GM13976 (cell line): ENCODE data around the gene MSANTD4.
"Not testable (repeated sequence)": the region's sequence is repeated elsewhere in the genome, so short reads cannot be mapped to it uniquely, and the experiment has no call there.

Source experiments
- DNase-seq: peaks from one replicate; pipeline ENCODE4 v3.0.0; 2012; ENCODE audit warnings: low spot score
- in situ Hi-C: fragments of 300-500 bp; cut with MboI; formaldehyde crosslinking; loops from one replicate; pipeline ENCODE4 v1.12.0; 2022; ENCODE audit warnings: low sequenced_read_pairs, mixed read lengths, inconsistent platforms; ENCODE audit not compliant: unreplicated experiment
- TF ChIP-seq, protein P1 (sequence below): IDR thresholded peaks from 2 replicates; pipeline ENCODE4 v1.5.1; 2012; ENCODE audit warnings: borderline replicate concordance, mild to moderate bottlenecking; ENCODE audit not compliant: insufficient read depth; ENCODE audit errors: extremely low read depth, missing control alignments, control extremely low read depth

The MSANTD4 gene

DNA sequence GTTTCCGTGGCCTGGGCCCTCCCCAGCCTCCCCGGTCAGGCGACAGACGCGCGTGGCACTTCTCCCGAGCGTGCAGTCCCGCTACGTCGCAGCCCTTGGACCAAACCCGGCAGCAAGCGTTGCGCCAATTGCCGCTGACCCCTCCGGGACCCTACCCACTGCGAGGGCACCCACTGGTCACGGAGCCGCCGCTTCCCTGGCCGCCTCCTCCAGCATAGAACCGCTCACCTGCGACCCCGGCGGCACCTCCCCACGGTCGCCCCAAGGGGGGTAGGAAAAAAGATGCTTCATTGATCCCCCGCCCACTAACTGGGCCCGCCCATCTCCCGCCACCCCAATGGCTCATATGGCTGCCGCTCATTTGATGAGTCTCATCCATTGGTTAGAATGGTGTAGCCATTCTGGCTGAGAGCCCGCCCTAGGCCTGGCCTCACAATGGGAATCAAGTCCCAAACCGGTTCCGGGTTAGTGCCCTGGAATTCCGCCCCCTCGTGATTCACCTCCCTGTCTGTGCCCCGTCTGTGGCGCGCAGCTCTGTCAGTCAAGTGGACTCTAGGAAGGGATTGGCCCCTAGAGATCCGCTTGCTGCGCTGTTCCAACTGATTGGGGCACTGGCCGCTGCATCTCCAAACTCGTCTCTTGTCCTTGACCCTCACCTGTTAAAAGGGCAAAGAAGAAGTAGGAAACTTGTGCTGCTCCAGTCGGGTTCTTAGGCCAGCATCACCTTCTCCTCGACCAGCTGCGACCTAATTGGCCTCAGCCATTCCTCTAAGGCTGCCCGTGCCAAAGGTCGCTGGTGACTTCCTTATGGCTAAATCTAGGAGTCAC, at the start of gene MSANTD4:
MSANTD4 (minus strand) TSS at position 274 of the 828 bp plus-strand sequence. CDS start 11,323 bp downstream, outside the sequence.
- in situ Hi-C loops = no loop called here
- TF ChIP-seq, protein P1, sequence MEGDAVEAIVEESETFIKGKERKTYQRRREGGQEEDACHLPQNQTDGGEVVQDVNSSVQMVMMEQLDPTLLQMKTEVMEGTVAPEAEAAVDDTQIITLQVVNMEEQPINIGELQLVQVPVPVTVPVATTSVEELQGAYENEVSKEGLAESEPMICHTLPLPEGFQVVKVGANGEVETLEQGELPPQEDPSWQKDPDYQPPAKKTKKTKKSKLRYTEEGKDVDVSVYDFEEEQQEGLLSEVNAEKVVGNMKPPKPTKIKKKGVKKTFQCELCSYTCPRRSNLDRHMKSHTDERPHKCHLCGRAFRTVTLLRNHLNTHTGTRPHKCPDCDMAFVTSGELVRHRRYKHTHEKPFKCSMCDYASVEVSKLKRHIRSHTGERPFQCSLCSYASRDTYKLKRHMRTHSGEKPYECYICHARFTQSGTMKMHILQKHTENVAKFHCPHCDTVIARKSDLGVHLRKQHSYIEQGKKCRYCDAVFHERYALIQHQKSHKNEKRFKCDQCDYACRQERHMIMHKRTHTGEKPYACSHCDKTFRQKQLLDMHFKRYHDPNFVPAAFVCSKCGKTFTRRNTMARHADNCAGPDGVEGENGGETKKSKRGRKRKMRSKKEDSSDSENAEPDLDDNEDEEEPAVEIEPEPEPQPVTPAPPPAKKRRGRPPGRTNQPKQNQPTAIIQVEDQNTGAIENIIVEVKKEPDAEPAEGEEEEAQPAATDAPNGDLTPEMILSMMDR = no peak
- DNase-seq = peak; percentile 93

DNA sequence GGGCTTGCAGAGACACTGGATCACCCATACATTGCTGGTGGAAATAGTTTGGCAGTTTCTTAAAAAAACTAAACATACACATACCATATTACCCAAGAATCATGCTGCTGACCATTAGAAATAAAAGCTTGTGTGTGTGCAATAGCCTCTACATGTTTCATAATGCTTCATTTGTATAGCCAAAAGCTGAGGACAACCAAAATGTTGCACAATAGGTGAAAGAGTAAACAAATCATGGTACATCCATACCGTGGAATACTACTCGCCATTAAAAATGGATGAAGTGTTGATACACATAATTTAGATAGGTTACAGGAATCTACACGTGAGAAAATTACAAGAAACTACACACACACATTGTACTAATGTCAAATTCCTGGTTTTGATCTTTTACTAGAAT, 48.6 kb upstream of the MSANTD4 start:
- TF ChIP-seq, protein P1 = no peak
- in situ Hi-C loops = no loop called here
- no peak for DNase-seq

DNA sequence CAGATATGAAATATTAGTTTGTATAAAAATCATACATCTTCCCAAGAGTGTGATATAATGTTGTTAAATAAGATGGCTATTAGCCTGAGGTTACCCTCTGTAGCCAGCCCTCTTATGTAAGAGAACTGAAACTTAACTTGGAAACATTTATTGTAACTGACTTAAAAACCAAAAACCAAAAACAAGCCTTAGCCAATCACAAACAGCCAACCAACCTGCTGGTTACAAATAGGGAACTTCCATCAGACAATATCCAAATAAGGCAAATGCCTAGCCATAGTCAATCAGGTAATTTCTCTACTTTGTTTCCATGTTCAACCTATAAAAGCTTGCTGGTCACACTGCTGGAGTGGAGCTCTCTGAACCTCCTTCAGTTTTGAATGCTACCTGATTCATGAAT, 41.0 kb upstream of the MSANTD4 start:
- DNase-seq = peak; percentile 16
- in situ Hi-C loops = no loop called here
- TF ChIP-seq, protein P1 = no peak

DNA sequence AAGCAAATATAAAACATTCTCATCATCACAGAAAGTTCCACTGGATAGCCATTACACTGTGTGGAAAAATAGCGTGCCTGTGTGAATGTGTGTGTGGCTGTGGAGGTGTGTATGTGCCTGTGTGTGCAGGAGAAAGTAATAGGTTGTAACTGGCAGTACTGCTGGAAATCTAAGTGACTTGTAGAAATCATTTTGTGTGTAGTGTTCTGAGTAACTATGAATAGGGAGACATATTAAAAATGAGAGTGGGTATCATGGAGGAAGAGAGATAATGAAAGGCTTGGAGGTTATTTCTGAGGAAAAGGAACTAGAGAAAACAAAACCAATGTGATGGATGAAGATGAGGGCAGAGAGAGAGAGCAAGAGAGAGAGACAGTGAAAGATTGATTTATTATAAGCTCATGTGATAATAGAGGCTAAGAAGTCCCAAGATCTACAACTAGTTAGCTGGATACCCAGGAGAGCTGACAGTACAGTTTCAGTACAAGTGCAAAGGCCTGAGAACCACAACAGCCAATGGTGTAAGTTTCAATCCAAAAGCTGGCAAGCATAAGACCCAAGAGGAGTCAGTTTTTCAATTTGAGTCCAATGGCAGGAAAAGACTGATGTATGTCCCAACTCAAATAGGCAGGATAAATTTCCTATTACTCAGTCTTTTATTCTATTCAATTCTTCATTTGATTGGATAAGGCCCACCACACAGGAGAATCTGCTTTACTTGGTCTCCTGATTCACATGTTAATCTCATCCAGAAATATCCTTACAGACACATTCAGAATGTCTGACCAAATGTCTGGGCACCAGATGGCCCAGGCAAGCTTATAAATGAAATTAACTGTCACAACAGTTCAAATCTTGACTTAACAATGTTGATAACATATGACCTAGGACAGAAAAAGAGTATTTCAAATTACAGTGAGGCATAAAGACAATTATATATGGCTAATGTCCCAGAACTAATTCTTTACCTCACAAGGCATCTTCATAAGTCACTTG, 40.2 kb upstream of the MSANTD4 start:
- no peak for DNase-seq
- in situ Hi-C loops = no loop called here
- TF ChIP-seq, protein P1 = no peak

DNA sequence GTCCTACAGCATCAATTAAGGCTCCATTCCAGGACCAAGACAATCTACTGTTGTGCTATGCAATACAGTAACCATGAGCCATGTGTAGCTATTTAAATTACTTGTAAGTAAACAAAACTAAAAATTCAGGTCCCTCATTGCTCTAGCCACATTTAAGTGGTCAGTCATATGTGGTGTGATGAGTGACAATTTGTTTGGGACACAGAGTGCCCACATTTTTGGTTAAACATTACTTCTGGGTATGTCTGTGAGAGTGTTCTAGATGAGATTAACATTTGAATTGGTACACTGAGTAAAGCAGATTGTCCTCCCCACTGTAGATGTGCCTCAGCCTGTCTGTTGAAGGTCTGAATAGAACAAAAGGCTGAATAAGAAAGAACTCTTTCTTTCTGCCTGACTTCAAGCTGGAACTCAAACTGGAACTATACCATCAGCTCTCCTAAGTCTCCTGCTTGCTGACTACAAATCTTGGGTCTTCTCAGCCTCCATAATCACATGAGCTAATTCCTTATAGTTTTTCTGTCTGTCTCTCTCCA, 39.3 kb upstream of the MSANTD4 start:
- TF ChIP-seq, protein P1 = no peak
- in situ Hi-C loops = no loop called here
- DNase-seq = no peak

DNA sequence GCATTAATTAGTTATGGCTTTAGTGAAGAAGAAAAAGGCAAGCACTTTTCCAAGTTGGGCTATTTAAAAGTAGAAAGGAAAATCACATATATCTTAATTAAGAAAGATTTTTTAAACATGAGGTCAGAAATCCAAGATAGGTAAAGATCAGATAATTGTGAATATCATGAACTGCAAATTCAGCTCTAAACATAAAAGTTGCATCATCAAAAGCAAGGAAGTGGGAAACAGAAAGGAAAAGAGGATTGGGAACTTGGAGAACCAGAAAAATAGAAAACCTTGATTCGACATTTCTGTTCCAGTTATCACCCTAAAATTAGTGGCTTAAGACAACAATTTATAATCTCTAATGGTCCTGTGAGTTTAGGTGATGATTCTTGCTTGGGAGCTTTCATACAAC, 37.6 kb upstream of the MSANTD4 start:
- in situ Hi-C loops = no loop called here
- TF ChIP-seq, protein P1 = no peak
- no peak for DNase-seq

DNA sequence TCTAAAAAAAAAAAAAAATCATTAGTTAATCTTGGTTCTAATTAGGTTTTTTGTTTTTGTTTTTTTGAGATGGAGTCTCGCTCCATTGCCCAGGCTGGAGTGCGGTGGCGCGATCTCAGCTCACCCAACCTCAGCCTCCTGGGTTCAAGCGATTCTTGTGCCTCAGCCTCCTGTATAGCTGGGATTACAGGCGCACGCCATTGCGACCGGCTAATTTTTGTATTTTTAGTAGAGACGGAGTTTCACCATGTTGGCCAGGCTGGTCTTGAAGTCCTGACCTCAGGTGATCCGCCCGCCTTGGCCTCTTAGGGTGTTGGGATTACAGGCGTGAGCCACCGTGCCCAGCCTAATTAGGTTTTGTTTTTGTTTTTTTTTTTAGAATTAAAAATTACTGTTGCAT, 36.3 kb upstream of the MSANTD4 start:
- DNase-seq, in situ Hi-C loops: not testable (repeated sequence)
